ENCODE data around the gene IL6ST.

DNA sequence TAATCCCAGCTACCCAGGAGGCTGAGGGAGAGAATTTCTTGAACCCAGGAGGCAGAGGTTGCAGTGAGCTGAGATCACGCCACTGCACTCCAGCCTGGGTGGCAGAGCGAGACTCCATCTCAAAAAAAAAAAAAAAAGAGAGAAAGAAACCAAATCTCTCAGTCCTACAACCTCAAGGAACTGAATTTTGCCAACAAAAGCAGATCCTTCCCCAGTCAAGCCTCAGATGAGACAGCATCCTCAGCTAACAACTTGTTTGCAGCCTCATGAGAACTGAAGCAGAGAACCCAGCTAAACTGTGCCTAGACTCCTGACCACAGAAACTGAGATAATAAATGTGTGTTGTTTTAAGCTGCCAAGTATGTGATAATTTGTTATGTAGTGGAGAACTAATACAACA is 7.5 kb upstream of the IL6ST start:
- TF ChIP-seq CTCF (IDR thresholded peaks at IDR 0.05) (no peak), POLR2A (IDR thresholded peaks at IDR 0.05) (no peak)
